ENCODE data around the gene MYO1H. TPM values are rescaled to one million over a fixed set of nuclear protein-coding genes. Genes with fewer than 3 reads are reported as not detected.

The MYO1H gene
- total RNA-seq, 2 experiments from 2014 or later, result not detected

DNA sequence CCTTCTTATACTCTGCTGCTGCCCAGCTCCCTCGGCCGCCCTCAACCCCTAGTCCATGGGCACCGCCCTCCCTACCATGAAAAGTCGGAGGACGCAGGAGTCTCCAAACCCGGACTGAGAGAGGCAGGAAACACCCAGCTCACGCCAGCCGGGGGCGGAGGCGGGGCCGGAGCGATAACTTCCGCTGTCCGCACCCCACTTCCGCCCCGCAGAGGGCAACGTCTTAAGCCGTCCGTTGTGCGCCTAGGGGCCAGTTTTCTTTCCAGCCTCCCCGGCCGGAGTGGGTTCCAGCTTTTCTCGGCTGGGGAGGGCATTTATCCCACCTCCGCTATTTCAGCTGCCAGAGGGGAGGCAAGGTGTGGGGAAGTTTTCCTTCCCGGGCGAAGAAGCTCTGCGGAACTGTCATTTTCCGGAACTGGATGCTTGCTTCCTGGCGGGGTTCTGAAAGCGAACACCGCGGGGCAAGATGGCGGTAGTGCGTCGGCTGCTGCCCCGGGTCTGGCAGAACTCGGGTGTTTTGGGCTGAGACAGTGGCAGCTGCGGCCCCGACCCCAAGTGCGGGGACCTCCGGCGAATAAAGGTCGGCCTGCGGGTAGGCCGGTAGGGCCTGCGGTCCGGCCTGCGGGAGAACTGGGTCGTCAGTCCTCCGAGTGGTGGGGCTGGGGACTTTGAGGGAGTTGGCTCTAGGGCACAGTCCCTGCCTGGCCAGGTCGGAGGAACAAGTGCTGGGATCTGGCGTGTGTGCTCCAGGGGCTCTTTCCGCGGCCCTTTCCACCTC lies 129.7 kb downstream of the MYO1H start, which contains the start of the genes KCTD10 and UBE3B:
TSS of gene KCTD10 (minus strand) at position 116 of the 778 bp plus-strand sequence. CDS start at position 78, 38 bp downstream.
TSS of gene UBE3B (plus strand) at position 450 of the 778 bp plus-strand sequence. CDS start 5,918 bp downstream, outside the sequence.
- Mint-ChIP-seq H3K27ac (peak within 1 kb of the TSS; percentile 100), H3K36me3 (peaks cover 3% of the 10 kb centered on the region), H3K4me3 (peak within 1 kb of the TSS; percentile 99), H3K4me1 (peaks cover 29% of the 10 kb centered on the region), H3K27me3 (no peaks in the 10 kb centered on the region), H3K9me3 (no peaks in the 10 kb centered on the region)
- peak; percentile 88 for DNase-seq

DNA sequence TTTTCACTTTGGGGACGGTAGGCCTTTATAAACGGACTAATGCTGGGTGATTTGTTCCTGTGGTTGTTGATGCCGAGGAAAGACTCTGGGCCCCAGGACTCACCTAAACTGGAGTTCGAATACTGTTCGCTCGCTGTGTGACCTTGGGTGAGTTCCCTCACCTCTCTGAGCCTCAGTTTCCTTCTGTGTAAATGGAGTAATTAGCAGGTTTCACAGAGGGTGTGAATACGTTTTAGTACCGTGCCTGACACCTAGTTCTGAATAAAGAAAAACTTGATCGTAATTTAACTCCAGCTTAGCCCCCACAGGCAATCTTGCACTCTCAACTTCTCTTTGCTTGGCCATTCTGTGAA lies 130.2 kb downstream of the MYO1H start:
- H3K4me1 Mint-ChIP-seq, result peaks cover 29% of the 10 kb centered on the region
- no peaks in the 10 kb centered on the region for H3K9me3 Mint-ChIP-seq
- no peaks in the 10 kb centered on the region for H3K27me3 Mint-ChIP-seq
- H3K27ac Mint-ChIP-seq, result peak overlapping the region; percentile 100
- peak overlapping the region; percentile 99 for H3K4me3 Mint-ChIP-seq
- DNase-seq, result no peak
- peaks cover 3% of the 10 kb centered on the region for H3K36me3 Mint-ChIP-seq

GRCh38 chr12:109479761-109480160 lies 132.1 kb downstream of the MYO1H start:
- no peak overlapping the region for H3K27ac Mint-ChIP-seq
- H3K4me3 Mint-ChIP-seq, result no peak overlapping the region
- no peak for DNase-seq
- no peaks in the 10 kb centered on the region for H3K27me3 Mint-ChIP-seq
- H3K4me1 Mint-ChIP-seq, result peaks cover 27% of the 10 kb centered on the region
- H3K36me3 Mint-ChIP-seq, result peaks cover 7% of the 10 kb centered on the region
- no peaks in the 10 kb centered on the region for H3K9me3 Mint-ChIP-seq

DNA sequence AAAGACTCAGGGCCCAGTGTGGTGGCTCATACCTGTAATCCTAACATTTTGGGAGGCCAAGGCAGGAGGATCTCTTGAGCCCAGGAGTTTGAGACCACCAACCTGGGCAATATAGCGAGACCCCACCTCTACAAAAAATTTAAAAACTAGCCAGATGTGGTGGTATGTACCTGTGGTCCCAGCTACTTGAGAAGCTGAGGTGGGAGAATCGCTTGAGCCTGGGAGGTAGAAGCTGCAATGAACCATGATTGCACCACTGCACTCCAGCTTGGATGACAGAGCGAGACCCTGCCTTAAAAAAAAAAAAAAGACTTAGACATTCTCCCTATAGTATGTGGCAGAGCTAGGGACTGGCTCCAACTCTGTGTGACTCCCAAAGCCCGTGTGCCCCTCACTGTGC lies 132.7 kb downstream of the MYO1H start:
- H3K27me3 Mint-ChIP-seq, result no peaks in the 10 kb centered on the region
- H3K4me1 Mint-ChIP-seq, result peaks cover 26% of the 10 kb centered on the region
- H3K36me3 Mint-ChIP-seq, result peaks cover 10% of the 10 kb centered on the region
- H3K9me3 Mint-ChIP-seq, result no peaks in the 10 kb centered on the region
- H3K27ac Mint-ChIP-seq, result no peak overlapping the region
- no peak for DNase-seq
- no peak overlapping the region for H3K4me3 Mint-ChIP-seq

DNA sequence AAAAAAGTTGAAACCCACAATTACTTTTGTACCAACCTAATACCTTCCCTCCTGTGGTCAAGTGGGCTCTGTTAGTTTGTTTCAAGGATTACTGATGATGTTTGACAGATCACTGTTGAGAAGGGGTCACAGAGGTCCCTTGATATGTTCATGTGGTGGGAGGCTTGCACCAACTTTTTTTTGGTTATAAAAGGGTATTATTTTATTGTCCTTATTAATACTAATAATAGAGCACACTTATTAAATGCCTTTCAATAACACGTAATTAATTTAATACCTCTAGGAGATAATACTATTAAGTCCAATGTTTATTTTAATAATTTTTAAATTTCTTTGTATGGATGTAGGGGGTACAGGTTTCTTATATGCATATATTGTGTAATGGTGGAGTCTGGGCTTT lies 134.2 kb downstream of the MYO1H start:
- Mint-ChIP-seq H3K36me3 (peaks cover 10% of the 10 kb centered on the region), H3K4me1 (peaks cover 15% of the 10 kb centered on the region), H3K27ac (no peak overlapping the region), H3K27me3 (no peaks in the 10 kb centered on the region), H3K9me3 (no peaks in the 10 kb centered on the region), H3K4me3 (no peak overlapping the region)
- DNase-seq, result no peak

- no peaks in the 10 kb centered on the region for H3K27me3 Mint-ChIP-seq
- H3K36me3 Mint-ChIP-seq, result peaks cover 8% of the 10 kb centered on the region
- no peak overlapping the region for H3K4me3 Mint-ChIP-seq
- peaks cover 15% of the 10 kb centered on the region for H3K4me1 Mint-ChIP-seq
- DNase-seq, result no peak
- H3K27ac Mint-ChIP-seq, result no peak overlapping the region
- H3K9me3 Mint-ChIP-seq, result no peaks in the 10 kb centered on the region
These were observed 134.8 kb downstream of the MYO1H start for GRCh38 chr12:109482491-109482890.

DNA sequence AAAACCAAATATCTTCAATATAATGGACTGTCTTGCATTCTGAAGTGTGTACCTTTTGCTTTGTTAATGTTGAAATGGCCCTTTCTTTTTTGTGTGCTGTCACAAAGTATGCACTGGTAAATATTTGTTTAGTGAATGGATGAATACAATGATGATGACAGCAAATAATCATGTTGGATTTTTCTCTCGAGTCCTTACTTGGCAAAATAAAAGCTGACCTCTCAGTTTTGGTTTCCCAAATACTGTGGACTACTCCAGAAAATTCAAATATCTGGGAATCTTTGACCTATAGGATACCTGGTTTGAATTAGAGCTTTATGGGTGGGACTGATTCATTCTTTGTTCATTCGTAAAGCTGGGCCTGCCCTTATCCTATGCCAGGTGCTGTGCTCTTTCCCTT lies 135.2 kb downstream of the MYO1H start:
- no peak for DNase-seq
- H3K4me1 Mint-ChIP-seq, result peaks cover 15% of the 10 kb centered on the region
- H3K9me3 Mint-ChIP-seq, result no peaks in the 10 kb centered on the region
- no peaks in the 10 kb centered on the region for H3K27me3 Mint-ChIP-seq
- no peak overlapping the region for H3K27ac Mint-ChIP-seq
- H3K4me3 Mint-ChIP-seq, result no peak overlapping the region
- H3K36me3 Mint-ChIP-seq, result peaks cover 8% of the 10 kb centered on the region

DNA sequence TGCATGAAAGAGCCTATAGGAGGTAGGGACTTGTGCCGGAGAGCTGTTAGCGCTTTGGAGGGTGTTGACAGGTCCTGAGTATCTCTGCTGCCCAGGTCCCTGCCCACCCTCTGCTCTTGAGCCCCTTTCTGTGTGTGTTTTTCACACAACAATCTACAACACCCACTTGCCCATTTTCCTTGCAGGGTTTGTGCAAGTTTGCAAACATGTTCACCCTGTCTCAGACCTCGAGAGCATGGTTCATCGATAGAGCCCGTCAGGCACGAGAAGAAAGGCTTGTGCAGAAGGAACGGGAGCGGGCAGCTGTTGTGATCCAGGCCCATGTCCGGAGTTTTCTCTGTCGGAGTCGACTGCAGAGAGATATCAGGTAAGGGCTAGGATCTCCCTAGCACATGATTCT lies 135.6 kb downstream of the MYO1H start:
- DNase-seq, result no peak
- H3K4me1 Mint-ChIP-seq, result peaks cover 15% of the 10 kb centered on the region
- peaks cover 8% of the 10 kb centered on the region for H3K36me3 Mint-ChIP-seq
- H3K27ac Mint-ChIP-seq, result no peak overlapping the region
- H3K9me3 Mint-ChIP-seq, result no peaks in the 10 kb centered on the region
- no peak overlapping the region for H3K4me3 Mint-ChIP-seq
- no peaks in the 10 kb centered on the region for H3K27me3 Mint-ChIP-seq

GRCh38 chr12:109485201-109485600 lies 137.5 kb downstream of the MYO1H start:
- Mint-ChIP-seq H3K9me3 (no peaks in the 10 kb centered on the region), H3K27ac (no peak overlapping the region), H3K4me3 (no peak overlapping the region), H3K36me3 (peaks cover 11% of the 10 kb centered on the region), H3K27me3 (no peaks in the 10 kb centered on the region), H3K4me1 (no peaks in the 10 kb centered on the region)
- no peak for DNase-seq

GRCh38 chr12:109487181-109488050 lies 139.7 kb downstream of the MYO1H start:
- no peaks in the 10 kb centered on the region for H3K4me1 Mint-ChIP-seq
- H3K27ac Mint-ChIP-seq, result no peak overlapping the region
- H3K4me3 Mint-ChIP-seq, result no peak overlapping the region
- peaks cover 14% of the 10 kb centered on the region for H3K36me3 Mint-ChIP-seq
- DNase-seq, result no peak
- no peaks in the 10 kb centered on the region for H3K27me3 Mint-ChIP-seq
- no peaks in the 10 kb centered on the region for H3K9me3 Mint-ChIP-seq

DNA sequence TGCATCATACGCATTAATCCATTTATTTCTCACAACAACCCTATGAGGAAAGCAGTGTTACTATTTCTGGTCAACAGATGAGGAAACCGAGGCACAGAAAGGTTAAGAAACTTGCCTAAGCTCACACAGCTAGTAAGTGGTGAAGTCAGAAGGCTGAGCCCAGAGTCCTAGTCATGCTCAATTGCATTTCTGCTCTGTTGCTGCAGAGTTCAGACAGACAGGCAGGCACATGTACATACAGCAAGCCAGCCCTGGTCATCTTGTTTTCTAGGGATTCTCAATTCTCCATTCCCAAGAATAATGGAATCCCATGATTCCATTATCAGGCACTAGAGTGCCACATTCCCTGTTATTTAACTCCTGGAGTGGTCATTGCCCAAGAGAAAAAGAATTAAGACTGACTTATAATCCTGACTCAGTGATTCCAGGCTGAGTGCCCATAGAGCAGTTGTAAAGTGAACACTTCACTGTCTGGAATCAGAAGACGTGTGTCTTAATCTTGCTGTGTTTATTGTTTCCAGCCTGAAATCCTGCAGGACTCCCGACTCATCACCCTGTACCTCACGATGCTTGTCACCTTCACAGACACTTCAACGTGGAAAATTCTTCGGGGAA lies 140.5 kb downstream of the MYO1H start:
- no peaks in the 10 kb centered on the region for H3K27me3 Mint-ChIP-seq
- no peaks in the 10 kb centered on the region for H3K9me3 Mint-ChIP-seq
- no peak overlapping the region for H3K27ac Mint-ChIP-seq
- H3K4me1 Mint-ChIP-seq, result no peaks in the 10 kb centered on the region
- peaks cover 14% of the 10 kb centered on the region for H3K36me3 Mint-ChIP-seq
- no peak for DNase-seq
- H3K4me3 Mint-ChIP-seq, result no peak overlapping the region

DNA sequence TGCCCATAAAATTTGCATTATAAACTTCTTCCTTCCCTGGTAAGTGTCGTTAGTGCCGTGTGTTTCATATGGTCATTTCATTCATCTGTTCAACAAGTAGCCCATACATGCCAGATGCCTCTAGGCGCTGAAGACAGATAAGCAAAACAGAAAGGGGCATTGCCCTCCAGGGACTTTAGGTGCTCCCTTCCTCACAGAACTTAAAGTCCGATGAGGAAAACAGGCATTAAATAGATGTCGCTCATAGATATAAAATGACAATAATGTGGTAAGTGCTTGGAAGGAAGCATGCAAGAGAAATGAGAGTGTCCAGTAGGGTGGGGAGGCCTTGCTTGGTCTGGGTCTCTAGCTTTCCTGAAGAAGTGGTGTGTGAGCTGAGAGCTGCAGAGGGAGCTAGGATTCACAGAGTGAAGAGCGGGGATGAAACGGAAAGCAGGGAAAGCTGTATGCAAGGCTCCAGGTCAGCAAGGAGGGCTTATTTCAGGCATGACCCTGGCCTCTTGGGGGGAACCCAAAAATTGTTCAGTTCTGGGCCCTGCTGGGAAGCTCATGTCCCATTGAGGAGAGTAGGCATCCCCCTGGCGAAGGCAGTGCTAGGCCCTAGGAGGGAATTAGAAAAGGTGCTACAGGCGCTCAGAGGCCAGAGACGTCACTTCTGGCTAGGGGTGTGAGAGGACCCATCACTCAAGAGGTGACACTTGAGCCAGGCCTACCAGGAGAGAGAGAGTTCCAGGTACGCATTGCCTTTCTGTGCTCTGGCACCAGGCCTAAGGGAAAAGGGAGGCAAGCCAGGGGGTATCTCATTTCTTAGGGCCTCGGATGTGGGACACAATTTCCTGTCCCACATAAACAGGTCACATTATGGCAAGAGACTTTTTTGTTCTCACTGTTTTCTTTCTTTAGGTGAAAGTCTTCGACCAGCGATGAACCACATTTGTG lies 141.6 kb downstream of the MYO1H start:
- H3K27ac Mint-ChIP-seq, result no peak overlapping the region
- peaks cover 15% of the 10 kb centered on the region for H3K36me3 Mint-ChIP-seq
- H3K4me1 Mint-ChIP-seq, result no peaks in the 10 kb centered on the region
- H3K27me3 Mint-ChIP-seq, result no peaks in the 10 kb centered on the region
- no peak overlapping the region for H3K4me3 Mint-ChIP-seq
- no peak for DNase-seq
- H3K9me3 Mint-ChIP-seq, result no peaks in the 10 kb centered on the region

- Mint-ChIP-seq H3K27ac (no peak overlapping the region), H3K4me3 (no peak overlapping the region), H3K36me3 (peaks cover 14% of the 10 kb centered on the region), H3K9me3 (no peaks in the 10 kb centered on the region), H3K4me1 (peaks cover 2% of the 10 kb centered on the region), H3K27me3 (no peaks in the 10 kb centered on the region)
- DNase-seq, result no peak
These were observed 142.4 kb downstream of the MYO1H start for GRCh38 chr12:109489955-109490565.

- H3K36me3 Mint-ChIP-seq, result peaks cover 28% of the 10 kb centered on the region
These were observed 144.0 kb downstream of the MYO1H start for GRCh38 chr12:109491671-109492070.

More at GRCh38 chr12:109491671-109492070, 144.0 kb downstream of the MYO1H start:
- Mint-ChIP-seq H3K9me3 (no peaks in the 10 kb centered on the region), H3K27ac (no peak overlapping the region), H3K4me3 (no peak overlapping the region), H3K27me3 (no peaks in the 10 kb centered on the region), H3K4me1 (peaks cover 5% of the 10 kb centered on the region)
- no peak for DNase-seq

All from activated naive CD8-positive, alpha-beta T cell treated with anti-CD3 and anti-CD28 coated beads for 36 hours (primary cell).